Upper lobe of left lung (tissue), 6 donors: ENCODE results near the gene EXOC1. TPM values are rescaled to one million over a fixed set of nuclear protein-coding genes. Genes with fewer than 3 reads are reported as not detected.
"Not testable (repeated sequence)": the region's sequence is repeated elsewhere in the genome, so short reads cannot be mapped to it uniquely, and the experiment has no call there.

ENCODE experiments used
- ATAC-seq, 2 donors: fragments of 200-7000 bp; cut with Tn5 transposase; one replicate each; pipeline ENCODE4 v1.9.1; 2022; ENCODE audit warnings: mild to moderate bottlenecking in 2 of 2, moderate library complexity in 2 of 2; ENCODE audit not compliant: low FRiP score in 2 of 2
- DNase-seq, 2 donors: peaks; one replicate each; pipeline ENCODE4 v3.0.0-alpha.2; 2019 to 2020
- H3K27ac ChIP-seq, 4 donors: fragments of 200-600 bp; sonication (generic); one replicate each; pipeline ENCODE4 v1.5.1; 2016 to 2019
- H3K27me3 ChIP-seq, 4 donors: fragments of 200-600 bp; sonication (generic); one replicate each; pipeline ENCODE4 v1.5.1; 2017 to 2019
- H3K36me3 ChIP-seq, 4 donors: fragments of 200-600 bp; sonication (generic); one replicate each; pipeline ENCODE4 v1.5.1; 2016 to 2019
- H3K4me1 ChIP-seq, 4 donors: fragments of 200-600 bp; sonication (generic); one replicate each; pipeline ENCODE4 v1.5.1; 2018 to 2019
- H3K4me3 ChIP-seq, 4 donors: fragments of 200-600 bp; sonication (generic); one replicate each; pipeline ENCODE4 v1.5.1; 2017 to 2019; ENCODE audit warnings: mild to moderate bottlenecking in 2 of 4, moderate library complexity in 1 of 4
- H3K9me3 ChIP-seq, 4 donors: fragments of 200-600 bp; sonication (generic); one replicate each; pipeline ENCODE4 v1.5.1; 2018 to 2019
- EP300 ChIP-seq, 4 donors: sonication (generic); formaldehyde crosslinking; IDR thresholded peaks; one replicate each; pipeline ENCODE4 v1.5.1; 2017; ENCODE audit warnings: antibody characterized with exemption in 4 of 4, control low read depth in 2 of 4
- POLR2A ChIP-seq, 4 donors: fragments of 450-650 bp; IDR thresholded peaks; one replicate each; pipeline ENCODE4 v1.5.1; 2016 to 2017; ENCODE audit warnings: antibody characterized with exemption in 4 of 4, mild to moderate bottlenecking in 2 of 4
- POLR2AphosphoS5 ChIP-seq, 2 donors: sonication (generic); formaldehyde crosslinking; IDR thresholded peaks; one replicate each; pipeline ENCODE4 v1.5.1; 2017; ENCODE audit warnings: antibody characterized with exemption in 2 of 2
- WGBS, 2 donors: methylation state at CpG; one replicate each; pipeline ENCODE4 v1.1.5; 2017 to 2018; 5-methylcytosine and 5-hydroxymethylcytosine counted together
- total RNA-seq, 6 donors: library from RNA; depleted of rRNA in 4 of 6; stranded (reverse); fragments of >200 nt in 4 of 6; gene quantifications; one replicate each; pipeline versions ENCODE4 v1.1.0 to v1.2.1, GENCODE V29; 2016 to 2021
- TF ChIP-seq, protein P1 (sequence below), 6 experiments: fragments of 450-650 bp in 4 of 6; fragments of 200-600 bp in 2 of 6; sonication (generic) in 2 of 6; IDR thresholded peaks; one replicate each; pipeline ENCODE4 v1.5.1; 2016 to 2019; ENCODE audit warnings: antibody characterized with exemption in 6 of 6
- donor health status: DM: no; HTN: no; CAD: no; lungs with moderate emphysema.
- donor health status: DM: no; HTN: yes; CAD: no; lungs with severe emphysema.

EXOC1 gene
- total RNA-seq, 6 donors from 2014 or later = 19.1 to 44.2 (median 32.4) TPM

DNA sequence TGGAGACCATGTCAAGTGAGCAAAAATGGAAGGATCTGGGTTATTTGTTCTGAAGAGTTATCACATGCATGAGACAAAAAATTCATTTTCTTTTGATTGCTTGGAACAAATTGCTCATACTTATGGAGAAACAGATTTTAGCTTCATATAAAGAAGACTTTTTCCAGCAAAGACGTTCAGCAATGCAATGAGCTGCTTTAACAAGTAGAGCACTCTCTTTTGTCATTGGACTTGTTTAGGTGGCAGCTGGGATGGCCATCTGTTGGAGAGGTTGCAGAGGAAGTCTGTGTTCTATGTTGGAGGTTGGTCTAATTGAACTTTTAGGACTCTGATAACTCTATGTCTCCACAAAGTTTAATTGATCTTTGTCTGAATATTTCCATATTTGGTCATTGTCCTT lies 75.4 kb downstream of the EXOC1 start:
- Histone ChIP-seq H3K27ac (no peak overlapping the region), H3K9me3 (peaks cover 0 to 7% (median 3%) of the 10 kb centered on the region in 4 donors), H3K4me3 (no peak overlapping the region), H3K4me1 (no peaks in the 10 kb centered on the region), H3K27me3 (no peaks in the 10 kb centered on the region), H3K36me3 (no peaks in the 10 kb centered on the region)
- TF ChIP-seq POLR2A (IDR thresholded peaks at IDR 0.05) (no peak), POLR2AphosphoS5 (IDR thresholded peaks at IDR 0.05) (no peak), EP300 (IDR thresholded peaks at IDR 0.05) (no peak)
- TF ChIP-seq, protein P1, sequence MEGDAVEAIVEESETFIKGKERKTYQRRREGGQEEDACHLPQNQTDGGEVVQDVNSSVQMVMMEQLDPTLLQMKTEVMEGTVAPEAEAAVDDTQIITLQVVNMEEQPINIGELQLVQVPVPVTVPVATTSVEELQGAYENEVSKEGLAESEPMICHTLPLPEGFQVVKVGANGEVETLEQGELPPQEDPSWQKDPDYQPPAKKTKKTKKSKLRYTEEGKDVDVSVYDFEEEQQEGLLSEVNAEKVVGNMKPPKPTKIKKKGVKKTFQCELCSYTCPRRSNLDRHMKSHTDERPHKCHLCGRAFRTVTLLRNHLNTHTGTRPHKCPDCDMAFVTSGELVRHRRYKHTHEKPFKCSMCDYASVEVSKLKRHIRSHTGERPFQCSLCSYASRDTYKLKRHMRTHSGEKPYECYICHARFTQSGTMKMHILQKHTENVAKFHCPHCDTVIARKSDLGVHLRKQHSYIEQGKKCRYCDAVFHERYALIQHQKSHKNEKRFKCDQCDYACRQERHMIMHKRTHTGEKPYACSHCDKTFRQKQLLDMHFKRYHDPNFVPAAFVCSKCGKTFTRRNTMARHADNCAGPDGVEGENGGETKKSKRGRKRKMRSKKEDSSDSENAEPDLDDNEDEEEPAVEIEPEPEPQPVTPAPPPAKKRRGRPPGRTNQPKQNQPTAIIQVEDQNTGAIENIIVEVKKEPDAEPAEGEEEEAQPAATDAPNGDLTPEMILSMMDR (IDR thresholded peaks at IDR 0.05) = no peak
- DNase-seq = no peak
- 90 to 95% methylated on average over 1 of the region's 1 CpG for WGBS, 2 donors
- ATAC-seq = no peak

DNA sequence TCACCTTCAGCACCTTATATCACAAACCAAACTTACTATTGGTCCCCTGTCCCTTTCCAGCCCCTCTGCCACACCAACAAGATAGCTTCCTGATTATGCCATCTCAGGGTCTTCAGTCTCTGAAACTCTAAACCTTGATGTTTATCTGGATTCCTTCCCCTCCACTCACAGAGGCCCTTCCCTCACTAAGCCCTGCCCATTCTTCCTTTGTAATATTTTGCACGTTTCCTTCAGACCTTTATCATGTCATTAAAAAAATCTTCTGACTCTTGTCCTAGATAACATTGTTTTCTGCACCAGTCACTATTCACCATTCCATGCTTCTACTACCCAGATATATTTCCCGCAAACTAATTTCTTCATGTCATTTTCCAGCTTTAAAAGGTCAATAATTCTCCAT lies 77.6 kb downstream of the EXOC1 start:
- no peak for TF ChIP-seq POLR2A (IDR thresholded peaks at IDR 0.05)
- no peak for TF ChIP-seq POLR2AphosphoS5 (IDR thresholded peaks at IDR 0.05)
- TF ChIP-seq EP300 (IDR thresholded peaks at IDR 0.05) = no peak
- TF ChIP-seq, protein P1 (IDR thresholded peaks at IDR 0.05) = no peak
- no peak overlapping the region for H3K4me3 ChIP-seq
- no peaks in the 10 kb centered on the region for H3K27me3 ChIP-seq
- H3K36me3 ChIP-seq = no peaks in the 10 kb centered on the region
- WGBS, 2 donors = 67 to 68% methylated on average over 2 of the region's 2 CpGs
- no peaks in the 10 kb centered on the region for H3K4me1 ChIP-seq
- peaks cover 0 to 10% (median 4%) of the 10 kb centered on the region in 4 donors for H3K9me3 ChIP-seq
- DNase-seq = no peak
- no peak for ATAC-seq
- no peak overlapping the region for H3K27ac ChIP-seq

DNA sequence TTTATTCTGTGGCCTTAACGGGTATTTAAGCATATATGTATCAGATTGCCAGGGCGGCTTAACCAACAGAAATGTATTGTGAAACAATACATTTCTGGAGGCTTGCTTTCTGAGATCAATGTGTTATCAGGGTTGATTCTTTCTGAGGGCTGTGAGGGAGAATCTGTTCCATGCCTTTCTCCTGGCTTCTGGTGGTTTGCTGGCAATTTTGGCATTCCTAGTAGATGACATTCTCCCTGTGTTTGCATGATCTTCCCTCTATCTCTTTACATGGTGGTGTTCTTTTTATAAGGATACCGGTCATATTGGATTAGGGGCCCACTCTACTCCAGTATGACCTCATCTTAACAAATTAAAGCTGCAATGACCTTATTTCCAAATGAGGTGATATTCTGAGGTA lies 78.4 kb downstream of the EXOC1 start:
- Histone ChIP-seq H3K4me1 (no peaks in the 10 kb centered on the region), H3K4me3 (no peak overlapping the region), H3K9me3 (peaks cover 0 to 14% (median 5%) of the 10 kb centered on the region in 4 donors), H3K36me3 (peaks cover 0 to under 1% (median 0%) of the 10 kb centered on the region in 4 donors), H3K27ac (no peak overlapping the region), H3K27me3 (no peaks in the 10 kb centered on the region)
- DNase-seq (no peak), ATAC-seq (no peak)
- TF ChIP-seq POLR2A (IDR thresholded peaks at IDR 0.05) (no peak), EP300 (IDR thresholded peaks at IDR 0.05) (no peak), POLR2AphosphoS5 (IDR thresholded peaks at IDR 0.05) (no peak)
- TF ChIP-seq, protein P1 (IDR thresholded peaks at IDR 0.05) = no peak
- WGBS, 2 donors = 79 to 85% methylated on average over 3 of the region's 3 CpGs

DNA sequence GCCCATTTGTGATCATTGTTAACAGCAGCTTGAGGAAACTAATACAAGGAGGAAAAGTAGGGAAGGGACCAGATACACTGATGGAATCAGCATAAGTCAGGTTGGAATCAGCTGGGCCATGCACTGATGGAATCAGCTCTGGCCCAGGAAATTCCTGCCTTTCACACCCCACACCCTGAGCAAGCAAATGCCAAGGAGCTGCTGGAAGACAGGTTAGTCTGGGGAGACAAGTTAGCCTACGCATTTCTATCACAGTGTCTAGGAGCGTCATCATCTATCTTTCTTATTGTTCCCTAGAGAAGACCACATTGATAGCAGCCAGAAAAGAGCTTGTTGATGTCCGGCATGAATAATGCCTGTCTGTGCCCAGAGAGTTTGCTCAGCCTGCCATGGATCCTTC lies 79.1 kb downstream of the EXOC1 start:
- Histone ChIP-seq H3K27me3 (no peaks in the 10 kb centered on the region), H3K4me3 (no peak overlapping the region), H3K9me3 (peaks cover under 1 to 20% (median 9%) of the 10 kb centered on the region in 4 donors), H3K4me1 (no peaks in the 10 kb centered on the region), H3K27ac (no peak overlapping the region), H3K36me3 (peaks cover 0 to 7% (median 1%) of the 10 kb centered on the region in 4 donors)
- 93 to 94% methylated on average over 3 of the region's 3 CpGs for WGBS, 2 donors
- ATAC-seq (no peak), DNase-seq (no peak)
- TF ChIP-seq POLR2A (IDR thresholded peaks at IDR 0.05) = no peak
- TF ChIP-seq EP300 (IDR thresholded peaks at IDR 0.05) = no peak
- no peak for TF ChIP-seq POLR2AphosphoS5 (IDR thresholded peaks at IDR 0.05)
- TF ChIP-seq, protein P1 (IDR thresholded peaks at IDR 0.05) = no peak

DNA sequence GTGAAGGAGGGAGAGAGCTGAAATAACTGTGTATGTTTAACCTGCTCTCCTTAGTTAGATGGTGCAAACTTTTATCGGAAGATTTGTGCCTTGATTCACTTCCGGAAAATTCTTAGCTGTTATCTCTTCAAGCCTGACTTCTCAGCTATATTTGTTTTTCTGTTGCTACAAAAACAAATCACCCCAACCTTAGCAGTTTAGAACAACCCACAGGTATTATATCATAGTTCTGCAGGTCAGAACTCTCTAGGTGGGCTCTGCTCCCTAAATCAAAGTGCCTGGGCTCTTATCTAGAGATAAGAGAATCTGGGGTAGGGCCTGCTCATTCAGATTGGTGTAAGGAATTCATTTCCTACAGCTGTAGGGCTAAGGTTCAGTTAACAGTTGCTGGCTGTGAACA lies 80.2 kb downstream of the EXOC1 start:
- Histone ChIP-seq H3K4me3 (no peak overlapping the region), H3K36me3 (peaks cover 0 to 18% (median 11%) of the 10 kb centered on the region in 4 donors)
- 66 to 74% methylated on average over 2 of the region's 2 CpGs for WGBS, 2 donors

DNA sequence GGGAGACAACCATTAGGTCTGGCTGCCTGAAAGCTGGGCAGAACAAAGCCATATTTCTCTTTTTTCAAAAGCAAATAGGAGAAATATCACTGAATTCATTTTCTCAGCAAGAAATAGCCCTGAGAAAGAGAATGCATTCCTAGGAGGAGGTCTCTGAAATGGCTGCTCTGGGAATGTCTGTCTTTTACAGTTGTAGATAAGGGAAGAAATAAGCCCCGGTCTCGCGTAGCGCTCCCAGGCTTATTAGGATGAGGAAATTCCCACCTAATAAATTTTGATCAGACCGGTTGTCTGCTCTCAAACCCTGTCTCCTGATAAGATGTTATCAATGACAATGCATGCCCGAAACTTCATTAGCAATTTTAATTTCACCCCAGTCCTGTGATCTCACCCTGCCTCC lies 82.5 kb downstream of the EXOC1 start:
- H3K4me1 ChIP-seq, DNase-seq, H3K27me3 ChIP-seq, H3K27ac ChIP-seq, ATAC-seq, H3K4me3 ChIP-seq: not testable (repeated sequence)
- Histone ChIP-seq H3K36me3 (peaks cover 0 to 37% (median 13%) of the 10 kb centered on the region in 4 donors), H3K9me3 (peaks cover 3 to 28% (median 10%) of the 10 kb centered on the region in 4 donors)
- 93 to 94% methylated on average over 6 of the region's 6 CpGs for WGBS, 2 donors

More for the DNA sequence above, 80.2 kb downstream of the EXOC1 start:
- Histone ChIP-seq H3K27me3 (no peaks in the 10 kb centered on the region), H3K9me3 (peaks cover 3 to 25% (median 10%) of the 10 kb centered on the region in 4 donors), H3K27ac (no peak overlapping the region), H3K4me1 (no peaks in the 10 kb centered on the region)
- TF ChIP-seq, protein P1 (IDR thresholded peaks at IDR 0.05) = no peak
- DNase-seq (no peak), ATAC-seq (no peak)
